Ectodermal cell (in vitro differentiated cells): Measurements from ENCODE around the gene TANK.

Experiments used
- H3K27ac ChIP-seq: 2 replicates; pipeline ENCODE4 v1.7.0; 2013; ENCODE audit warnings: mild to moderate bottlenecking, low read depth, low read length; ENCODE audit not compliant: insufficient read depth, poor library complexity, severe bottlenecking
- H3K27me3 ChIP-seq: 2 replicates; pipeline ENCODE4 v1.7.0; 2013; ENCODE audit warnings: mild to moderate bottlenecking, low read length; ENCODE audit not compliant: insufficient read depth, control insufficient read depth, poor library complexity, severe bottlenecking
- H3K36me3 ChIP-seq: one replicate; pipeline ENCODE4 v1.7.0; 2013; ENCODE audit warnings: low read length; ENCODE audit not compliant: control insufficient read depth, insufficient read depth
- H3K4me1 ChIP-seq: one replicate; pipeline ENCODE4 v1.7.0; 2013; ENCODE audit warnings: low read length; ENCODE audit not compliant: control insufficient read depth, insufficient read depth
- H3K4me3 ChIP-seq: 2 replicates; pipeline ENCODE4 v1.7.0; 2013; ENCODE audit warnings: low read depth, low read length, control low read depth; ENCODE audit not compliant: insufficient read depth
- H3K9me3 ChIP-seq: 2 replicates; pipeline ENCODE4 v1.7.0; 2013; ENCODE audit warnings: mild to moderate bottlenecking, low read length, moderate library complexity; ENCODE audit not compliant: control insufficient read depth
- WGBS, 2 experiments: methylation state at CpG; one replicate each; pipeline ENCODE4 v1.1.7; 2013; ENCODE audit warnings: missing lambda C conversion rate in 2 of 2; 5-methylcytosine and 5-hydroxymethylcytosine counted together

TANK gene

DNA sequence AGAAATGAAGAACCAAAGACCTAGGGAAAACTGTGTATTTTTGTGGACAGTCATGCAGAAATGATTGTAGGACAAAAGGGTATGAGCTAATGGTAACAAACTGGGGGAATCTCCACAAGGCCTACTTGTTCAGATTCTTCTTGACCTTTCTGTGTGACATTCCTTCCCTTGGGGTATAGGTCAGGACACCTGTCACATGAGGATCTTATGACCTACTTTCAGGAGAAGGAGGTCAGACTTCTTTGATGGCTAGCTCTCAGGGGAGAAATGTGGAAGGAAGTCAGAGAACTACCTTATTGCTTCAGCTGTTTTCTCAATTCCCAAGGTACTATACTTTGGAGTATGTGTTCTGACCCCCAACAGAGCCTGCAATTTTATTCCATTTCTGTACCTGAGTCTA, 40.7 kb upstream of the TANK start:
- no peaks in the 10 kb centered on the region for H3K27me3 ChIP-seq
- no peaks in the 10 kb centered on the region for H3K36me3 ChIP-seq
- no peaks in the 10 kb centered on the region for H3K4me1 ChIP-seq
- no peaks in the 10 kb centered on the region for H3K9me3 ChIP-seq
- no peak overlapping the region for H3K4me3 ChIP-seq
- H3K27ac ChIP-seq, result no peak overlapping the region

DNA sequence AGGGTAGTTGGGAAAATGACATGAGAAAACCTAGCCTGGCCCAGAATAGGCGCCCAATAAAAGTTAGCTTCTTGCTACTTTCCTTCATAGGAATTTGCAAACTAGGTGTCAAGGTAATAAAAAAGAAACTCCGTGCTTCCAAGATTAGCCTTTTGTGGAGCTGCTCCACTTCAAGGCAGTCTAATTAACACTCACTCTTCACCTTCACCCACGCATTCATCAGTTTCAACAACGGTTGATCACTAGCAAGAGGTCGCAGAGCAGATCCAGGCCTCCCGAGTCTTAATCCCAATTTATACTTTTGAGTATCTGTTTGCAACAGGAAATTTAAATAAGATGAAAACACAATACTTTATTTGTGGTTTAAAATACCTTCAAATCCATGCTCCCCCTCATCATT, 39.5 kb upstream of the TANK start:
- no peaks in the 10 kb centered on the region for H3K27me3 ChIP-seq
- H3K4me3 ChIP-seq, result no peak overlapping the region
- H3K4me1 ChIP-seq, result no peaks in the 10 kb centered on the region
- H3K27ac ChIP-seq, result no peak overlapping the region
- no peaks in the 10 kb centered on the region for H3K9me3 ChIP-seq
- 82 to 87% methylated on average over 5 to 6 of the region's 6 CpGs for WGBS, 2 experiments
- H3K36me3 ChIP-seq, result no peaks in the 10 kb centered on the region

DNA sequence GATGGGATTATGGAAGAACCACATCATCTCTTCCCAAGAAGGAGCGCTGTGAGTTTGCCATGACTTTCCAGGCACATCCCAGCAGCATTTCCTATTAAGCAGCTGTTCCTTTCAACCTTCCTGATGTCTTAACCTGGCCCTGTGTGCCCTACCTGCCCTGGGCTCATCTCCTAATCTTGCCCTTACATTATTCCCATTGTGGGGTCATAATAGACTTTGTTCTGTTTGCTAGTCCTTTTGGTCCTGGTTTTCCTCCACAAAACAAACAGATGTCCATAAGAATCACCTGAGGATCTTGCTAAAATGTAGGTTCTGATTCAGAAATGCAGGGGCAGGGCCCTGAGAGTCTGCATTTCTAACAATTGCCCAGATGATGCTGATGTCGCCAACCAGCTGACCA, 38.6 kb upstream of the TANK start:
- no peak overlapping the region for H3K27ac ChIP-seq
- WGBS, 2 experiments, result 90 to 92% methylated on average over 2 of the region's 2 CpGs
- H3K4me1 ChIP-seq, result no peaks in the 10 kb centered on the region
- no peak overlapping the region for H3K4me3 ChIP-seq
- H3K36me3 ChIP-seq, result no peaks in the 10 kb centered on the region
- H3K27me3 ChIP-seq, result no peaks in the 10 kb centered on the region
- no peaks in the 10 kb centered on the region for H3K9me3 ChIP-seq

DNA sequence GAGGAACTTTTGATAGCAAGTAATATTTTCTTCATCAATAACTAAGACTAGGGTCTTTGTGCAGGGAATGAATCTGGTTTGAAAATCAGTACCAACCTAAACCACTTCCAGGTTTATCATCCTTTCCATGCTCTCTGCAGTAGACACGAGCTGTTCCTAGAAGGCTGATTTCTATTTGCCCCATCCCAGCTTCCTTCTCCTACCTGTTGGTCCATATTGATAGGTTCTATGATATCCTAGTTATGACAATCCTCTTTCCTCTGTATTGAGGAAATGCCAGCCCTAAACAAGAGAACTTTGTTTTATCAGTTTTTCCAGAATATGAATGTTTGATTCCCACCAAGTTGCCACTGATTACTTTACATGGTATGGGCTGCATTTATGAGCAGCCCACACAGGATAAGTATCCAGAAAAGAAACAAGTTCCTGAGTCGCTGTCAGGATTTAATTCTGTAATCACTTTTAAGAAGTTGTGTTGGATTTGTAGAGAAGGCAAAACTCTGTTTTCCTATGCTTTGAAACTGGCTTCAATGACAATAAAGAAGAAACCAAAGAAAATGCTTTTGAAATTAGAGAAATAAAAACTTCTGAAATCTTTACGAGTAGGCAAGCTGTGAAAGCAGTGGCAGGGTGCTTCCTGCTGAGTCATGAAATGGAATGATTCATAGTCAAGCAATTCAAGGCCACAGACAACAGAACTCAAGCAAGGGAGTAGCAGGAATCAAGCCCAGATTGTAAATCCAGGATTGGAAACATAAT, 37.3 kb upstream of the TANK start:
- no peak overlapping the region for H3K4me3 ChIP-seq
- H3K36me3 ChIP-seq, result no peaks in the 10 kb centered on the region
- WGBS, 2 experiments, result 50 to 57% methylated on average over 3 of the region's 3 CpGs
- no peak overlapping the region for H3K27ac ChIP-seq
- H3K27me3 ChIP-seq, result no peaks in the 10 kb centered on the region
- H3K4me1 ChIP-seq, result no peaks in the 10 kb centered on the region
- H3K9me3 ChIP-seq, result no peaks in the 10 kb centered on the region

DNA sequence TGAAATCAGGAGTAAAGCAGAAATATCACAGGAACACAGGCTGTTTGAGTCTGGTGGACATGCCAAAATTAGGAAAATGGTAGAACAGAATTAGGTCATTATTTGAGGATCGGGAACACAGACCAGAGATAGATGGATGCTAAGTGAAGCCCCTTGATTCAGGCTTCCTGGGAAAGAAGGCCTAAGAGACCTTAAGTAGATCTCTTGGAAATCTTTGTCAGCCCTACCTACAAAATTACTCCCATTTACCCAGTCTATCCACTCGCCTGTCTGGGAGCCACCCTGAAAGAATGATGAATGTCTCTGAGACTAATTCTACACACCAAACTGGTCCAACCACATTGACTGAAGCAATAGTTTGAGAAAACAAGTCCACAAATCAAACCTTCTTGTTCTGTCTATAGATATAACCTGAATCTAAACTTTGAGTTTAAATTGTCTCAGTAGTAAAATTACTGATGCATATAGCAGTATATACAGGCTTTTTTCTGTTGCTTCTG, 36.6 kb upstream of the TANK start:
- no peak overlapping the region for H3K27ac ChIP-seq
- no peaks in the 10 kb centered on the region for H3K27me3 ChIP-seq
- no peaks in the 10 kb centered on the region for H3K9me3 ChIP-seq
- no peaks in the 10 kb centered on the region for H3K36me3 ChIP-seq
- no peaks in the 10 kb centered on the region for H3K4me1 ChIP-seq
- no peak overlapping the region for H3K4me3 ChIP-seq
- WGBS, 2 experiments, result 93 to 95% methylated on average over 2 of the region's 2 CpGs

DNA sequence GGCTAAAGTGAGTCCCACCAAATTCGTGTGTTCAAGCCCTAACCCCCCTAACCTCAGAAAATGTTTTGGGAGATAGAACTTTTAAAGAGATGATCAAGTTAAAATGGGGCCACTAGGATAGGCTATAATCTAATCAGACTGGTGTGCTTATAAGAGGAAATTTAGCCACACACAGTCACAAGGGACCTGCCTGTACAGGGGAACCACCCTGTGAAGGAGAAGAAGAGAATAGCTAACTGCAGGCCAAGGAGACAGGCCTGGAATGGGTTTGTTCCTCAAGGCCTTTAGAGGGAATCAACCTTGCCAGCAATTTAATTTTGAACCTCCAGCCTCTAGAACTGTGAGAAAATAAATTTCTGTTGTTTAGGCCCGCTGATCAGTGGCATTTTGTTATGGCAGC, 36.0 kb upstream of the TANK start:
- Histone ChIP-seq H3K27me3 (no peaks in the 10 kb centered on the region), H3K27ac (no peak overlapping the region), H3K4me1 (no peaks in the 10 kb centered on the region), H3K36me3 (no peaks in the 10 kb centered on the region), H3K4me3 (no peak overlapping the region), H3K9me3 (no peaks in the 10 kb centered on the region)
- WGBS, 2 experiments, result 93 to 94% methylated on average over 2 of the region's 2 CpGs

DNA sequence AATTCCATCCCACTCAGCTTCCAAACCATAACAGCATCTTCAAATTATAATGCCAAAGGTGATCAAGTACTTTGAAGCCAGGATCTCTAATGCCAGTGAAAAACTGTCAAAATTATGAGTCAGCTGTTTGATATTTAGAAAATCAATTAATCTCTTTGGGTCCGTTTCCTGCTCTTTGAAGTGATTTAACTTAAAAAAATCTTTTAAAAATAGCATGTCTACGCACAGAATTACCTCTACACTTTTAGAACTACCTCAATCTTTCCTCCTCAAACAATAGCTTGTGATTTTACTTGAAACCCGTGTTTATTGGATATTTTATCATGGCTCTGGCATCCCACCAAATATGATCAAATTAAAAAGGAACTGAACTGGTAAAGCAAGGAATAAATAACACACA, 31.3 kb upstream of the TANK start:
- no peaks in the 10 kb centered on the region for H3K27me3 ChIP-seq
- H3K4me3 ChIP-seq, result no peak overlapping the region
- no peaks in the 10 kb centered on the region for H3K9me3 ChIP-seq
- no peaks in the 10 kb centered on the region for H3K36me3 ChIP-seq
- no peak overlapping the region for H3K27ac ChIP-seq
- H3K4me1 ChIP-seq, result no peaks in the 10 kb centered on the region
- 91 to 94% methylated on average over 2 to 3 of the region's 3 CpGs for WGBS, 2 experiments

DNA sequence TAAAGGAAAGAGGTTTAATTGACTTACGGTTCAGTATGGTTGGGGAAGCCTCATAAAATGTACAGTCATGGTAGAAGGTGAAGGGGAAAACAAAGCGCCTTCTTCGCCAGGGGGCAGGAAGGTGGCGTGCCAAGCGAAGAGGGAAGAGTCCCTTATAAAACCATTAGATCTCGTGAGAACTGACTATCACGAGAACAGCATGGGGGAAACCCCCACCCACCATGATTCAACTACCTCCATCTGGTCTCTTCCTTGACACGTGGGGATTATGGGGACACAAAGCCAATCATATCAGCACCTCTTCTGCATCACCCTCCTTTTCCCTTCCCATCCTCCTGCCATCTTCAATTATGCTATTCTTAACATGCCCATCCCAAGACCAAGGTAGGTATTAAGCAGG, 29.9 kb upstream of the TANK start:
- WGBS, 2 experiments, result 92% methylated on average over 8 of the region's 8 CpGs
- Histone ChIP-seq H3K27ac (no peak overlapping the region), H3K9me3 (no peaks in the 10 kb centered on the region), H3K4me1 (peaks cover 4% of the 10 kb centered on the region), H3K36me3 (no peaks in the 10 kb centered on the region), H3K27me3 (no peaks in the 10 kb centered on the region), H3K4me3 (no peak overlapping the region)

DNA sequence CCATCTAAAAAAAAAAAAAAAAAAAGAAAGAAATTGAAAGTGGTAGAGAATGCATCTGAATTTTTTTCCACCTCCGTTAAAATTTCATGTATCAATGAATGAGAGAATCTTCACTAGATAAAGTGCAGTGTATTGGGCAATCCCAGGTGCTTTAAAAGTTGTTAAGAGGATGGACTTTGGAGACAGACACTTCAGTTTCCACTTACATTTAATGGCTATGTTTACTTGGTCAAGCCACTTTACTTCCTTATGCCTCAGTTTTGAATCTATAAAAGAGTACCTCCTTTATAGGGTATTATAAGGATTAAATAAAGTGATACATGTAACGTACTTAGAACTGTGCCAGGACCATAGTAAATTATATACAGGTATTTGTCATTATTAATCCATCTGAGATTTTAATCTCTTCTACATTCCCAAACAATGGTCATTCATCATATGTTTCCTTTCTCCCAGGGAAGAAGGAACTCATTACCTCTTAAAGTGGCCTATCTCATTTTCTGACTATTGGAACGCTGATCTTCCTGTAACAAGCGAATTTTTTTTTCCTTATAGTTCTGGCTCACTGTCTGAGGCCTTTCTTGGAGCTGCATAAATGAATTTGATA, 29.1 kb upstream of the TANK start:
- Histone ChIP-seq H3K4me1 (peaks cover 6% of the 10 kb centered on the region), H3K4me3 (no peak overlapping the region), H3K27me3 (no peaks in the 10 kb centered on the region), H3K36me3 (no peaks in the 10 kb centered on the region), H3K9me3 (no peaks in the 10 kb centered on the region), H3K27ac (no peak overlapping the region)
- 92% methylated on average over 2 to 3 of the region's 4 CpGs for WGBS, 2 experiments

DNA sequence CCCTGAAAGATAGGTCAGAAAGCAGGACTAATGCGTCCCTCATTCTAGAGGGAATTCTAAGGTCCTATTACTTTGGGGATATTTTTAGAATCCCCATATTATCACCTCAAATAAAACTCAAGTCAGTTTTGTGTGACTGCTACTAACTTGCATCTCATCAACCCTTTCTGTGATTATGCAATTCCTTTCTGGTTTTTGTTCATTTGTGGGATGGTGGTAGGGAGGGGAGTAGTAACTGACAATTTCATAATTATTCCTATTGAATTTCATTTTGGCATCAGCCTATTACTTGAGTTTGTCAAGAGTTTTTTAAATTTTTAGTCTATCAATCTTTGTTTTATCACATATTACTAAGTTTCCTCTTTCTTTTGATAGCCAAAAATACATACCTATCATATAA, 28.4 kb upstream of the TANK start:
- Histone ChIP-seq H3K36me3 (no peaks in the 10 kb centered on the region), H3K9me3 (no peaks in the 10 kb centered on the region), H3K27me3 (no peaks in the 10 kb centered on the region), H3K27ac (no peak overlapping the region), H3K4me3 (no peak overlapping the region), H3K4me1 (peaks cover 6% of the 10 kb centered on the region)
- WGBS, 2 experiments, result 67 to 100% methylated on average over 1 of the region's 1 CpG
